Measurements from ENCODE around the gene AP3M1.

The AP3M1 gene

GRCh38 chr10:74099836-74100235 is 50.8 kb downstream of the AP3M1 start:
- Histone ChIP-seq H4K20me1 (ENCODE audit: insufficient read depth, low read length) (no peaks in the 10 kb centered on the region), H3K4me3 (ENCODE audit: low read length) (no peak overlapping the region), H3K9me3 (replicated peaks; ENCODE audit: insufficient read depth, low read length) (no peaks in the 10 kb centered on the region), H2AFZ (ENCODE audit: low read length) (no peak overlapping the region), H3K79me2 (ENCODE audit: low read length) (no peaks in the 10 kb centered on the region), H3K4me1 (ENCODE audit: low read length) (no peaks in the 10 kb centered on the region), H3K36me3 (replicated peaks; ENCODE audit: insufficient read depth, low read length) (no peaks in the 10 kb centered on the region), H3K9me2 (replicated peaks; ENCODE audit: insufficient read depth, low read length) (no peaks in the 10 kb centered on the region), H3K9ac (ENCODE audit: low read length) (no peak overlapping the region), H3K4me2 (ENCODE audit: low read depth, low read length) (no peak overlapping the region), H3K27me3 (replicated peaks; ENCODE audit: insufficient read depth, low read length) (no peaks in the 10 kb centered on the region), H3F3A (ENCODE audit: insufficient read depth, low read length) (no peaks in the 10 kb centered on the region), H3K27ac (ENCODE audit: low read length) (no peak overlapping the region)
- TF ChIP-seq EZH2 (optimal IDR thresholded peaks at IDR 0.05; ENCODE audit: low read depth, low read length), result no peak
- TF ChIP-seq CTCF (IDR thresholded peaks at IDR 0.05; ENCODE audit: low read length), result no peak
- TF ChIP-seq EZH2phosphoT487 (IDR thresholded peaks at IDR 0.05; ENCODE audit: low read length), result no peak
- no peak for DNase-seq

- H3K79me2 ChIP-seq (ENCODE audit: low read length), result no peaks in the 10 kb centered on the region
- H3K9me2 ChIP-seq (replicated peaks; ENCODE audit: insufficient read depth, low read length), result no peaks in the 10 kb centered on the region
- H3K4me3 ChIP-seq (ENCODE audit: low read length), result no peak overlapping the region
- no peaks in the 10 kb centered on the region for H3F3A ChIP-seq (ENCODE audit: insufficient read depth, low read length)
- no peaks in the 10 kb centered on the region for H3K36me3 ChIP-seq (replicated peaks; ENCODE audit: insufficient read depth, low read length)
- no peak overlapping the region for H3K27ac ChIP-seq (ENCODE audit: low read length)
- no peak overlapping the region for H3K9ac ChIP-seq (ENCODE audit: low read length)
- no peak for DNase-seq
- H4K20me1 ChIP-seq (ENCODE audit: insufficient read depth, low read length), result no peaks in the 10 kb centered on the region
- H3K4me1 ChIP-seq (ENCODE audit: low read length), result no peaks in the 10 kb centered on the region
- H3K4me2 ChIP-seq (ENCODE audit: low read depth, low read length), result no peak overlapping the region
- no peak for TF ChIP-seq CTCF (IDR thresholded peaks at IDR 0.05; ENCODE audit: low read length)
- TF ChIP-seq EZH2phosphoT487 (IDR thresholded peaks at IDR 0.05; ENCODE audit: low read length), result no peak
- no peak for TF ChIP-seq EZH2 (optimal IDR thresholded peaks at IDR 0.05; ENCODE audit: low read depth, low read length)
- H2AFZ ChIP-seq (ENCODE audit: low read length), result no peak overlapping the region
- no peaks in the 10 kb centered on the region for H3K9me3 ChIP-seq (replicated peaks; ENCODE audit: insufficient read depth, low read length)
- no peaks in the 10 kb centered on the region for H3K27me3 ChIP-seq (replicated peaks; ENCODE audit: insufficient read depth, low read length)
Measured at GRCh38 chr10:74099420-74099819, 51.2 kb downstream of the AP3M1 start.

- TF ChIP-seq CTCF (IDR thresholded peaks at IDR 0.05; ENCODE audit: low read length) (no peak), EZH2phosphoT487 (IDR thresholded peaks at IDR 0.05; ENCODE audit: low read length) (no peak), EZH2 (optimal IDR thresholded peaks at IDR 0.05; ENCODE audit: low read depth, low read length) (no peak)
- Histone ChIP-seq H3K79me2 (ENCODE audit: low read length) (no peaks in the 10 kb centered on the region), H3K27ac (ENCODE audit: low read length) (no peak overlapping the region), H3F3A (ENCODE audit: insufficient read depth, low read length) (no peaks in the 10 kb centered on the region), H3K4me1 (ENCODE audit: low read length) (no peaks in the 10 kb centered on the region), H4K20me1 (ENCODE audit: insufficient read depth, low read length) (no peaks in the 10 kb centered on the region), H3K27me3 (replicated peaks; ENCODE audit: insufficient read depth, low read length) (no peaks in the 10 kb centered on the region), H3K9me2 (replicated peaks; ENCODE audit: insufficient read depth, low read length) (no peaks in the 10 kb centered on the region), H3K9me3 (replicated peaks; ENCODE audit: insufficient read depth, low read length) (no peaks in the 10 kb centered on the region), H3K4me3 (ENCODE audit: low read length) (no peak overlapping the region), H3K36me3 (replicated peaks; ENCODE audit: insufficient read depth, low read length) (no peaks in the 10 kb centered on the region), H3K4me2 (ENCODE audit: low read depth, low read length) (no peak overlapping the region), H3K9ac (ENCODE audit: low read length) (no peak overlapping the region), H2AFZ (ENCODE audit: low read length) (no peak overlapping the region)
- DNase-seq, result no peak
Measured at GRCh38 chr10:74097776-74098175, 52.9 kb downstream of the AP3M1 start.

Data from MM.1S (cell line).